Stimulated activated CD8-positive, alpha-beta memory T cell treated with anti-CD3 and anti-CD28 coated beads, Interleukin-2, amount 100 ng/mL, for 1 hour (primary cell): ENCODE measurements around the gene GPD2.

Experiments used
- DNase-seq, 2 donors: peaks; one replicate each; pipeline ENCODE4 v3.0.0-alpha.2; 2020; ENCODE audit warnings: low read depth in 2 of 2

The GPD2 gene

GRCh38 chr2:156436497-156437085, 412 bp downstream of the GPD2 start:
- no peak for DNase-seq

DNA sequence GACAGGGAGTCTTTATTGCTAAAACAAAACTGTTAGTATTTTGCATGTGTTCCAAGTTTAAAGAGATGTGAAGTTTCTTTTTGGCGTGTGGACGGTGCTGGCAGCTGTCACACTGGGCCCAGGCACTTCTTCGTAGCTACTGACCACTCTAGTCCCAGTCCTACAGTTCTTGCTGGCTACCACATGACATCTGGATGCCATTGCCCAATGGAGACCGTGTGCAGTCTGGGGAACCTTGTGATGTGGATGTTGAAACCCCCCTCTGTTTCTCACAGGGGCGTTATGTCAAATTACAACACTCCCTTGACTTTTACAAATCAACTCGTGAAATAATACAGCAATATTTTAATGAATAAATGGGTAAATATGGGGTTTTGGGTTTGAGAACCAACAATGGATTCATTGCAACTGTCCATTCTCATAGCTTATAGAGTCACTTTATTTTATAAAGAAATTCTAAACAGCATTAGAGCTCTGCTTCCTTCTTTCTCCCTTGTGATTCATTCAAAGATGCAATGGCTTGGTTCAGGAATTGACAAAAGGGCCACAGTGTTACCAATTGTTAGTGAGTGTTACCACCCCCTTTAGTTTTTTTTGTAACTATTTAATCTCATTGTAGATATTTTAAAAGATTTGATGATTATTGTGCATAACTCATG, 1.2 kb downstream of the GPD2 start:
- no peak for DNase-seq

DNA sequence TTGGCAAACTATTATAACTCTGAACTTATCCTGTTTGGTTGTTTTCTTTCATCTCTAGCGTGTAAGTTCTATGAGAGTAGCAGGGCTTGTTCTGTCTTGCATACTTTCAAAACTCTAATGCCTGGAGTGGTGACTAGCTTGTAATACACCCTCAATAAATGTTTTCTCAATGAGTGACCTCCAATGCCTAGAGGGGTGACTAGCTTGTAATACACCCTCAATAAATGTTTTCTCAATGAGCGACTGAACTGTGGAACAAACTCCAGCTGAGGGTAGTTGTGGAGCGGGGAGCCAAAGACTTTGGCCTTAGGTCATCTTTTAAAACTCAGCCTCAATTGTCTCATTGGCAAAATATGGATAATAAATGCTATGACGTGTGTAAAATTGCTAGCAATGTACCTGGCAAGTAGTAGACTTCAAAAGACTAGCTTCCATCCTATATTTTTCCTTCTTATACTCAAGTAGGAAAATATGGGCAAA, 1.8 kb downstream of the GPD2 start:
- DNase-seq: no peak

GRCh38 chr2:156443089-156443488, 6.9 kb downstream of the GPD2 start:
- DNase-seq: no peak

GRCh38 chr2:156445296-156446220, 9.4 kb downstream of the GPD2 start:
- no peak for DNase-seq

DNA sequence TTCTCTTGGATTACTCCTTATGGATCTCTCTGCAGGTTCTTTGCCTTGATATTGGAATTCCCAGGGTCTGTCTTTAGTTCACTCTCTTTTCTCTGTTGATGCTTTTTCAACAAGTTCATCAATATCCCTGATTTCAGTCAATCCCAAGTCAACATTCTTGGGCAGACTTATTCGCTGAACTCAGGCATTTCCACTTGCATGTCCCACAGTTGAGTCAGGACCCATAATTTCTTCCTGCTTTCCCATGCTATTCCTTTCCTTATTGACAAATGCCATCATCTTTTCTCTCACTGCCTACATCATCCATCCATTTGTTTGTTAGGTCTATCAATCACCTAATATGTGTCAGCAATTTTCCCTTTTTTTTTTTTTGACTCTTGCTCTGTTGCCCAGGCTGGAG, 11.6 kb downstream of the GPD2 start:
- DNase-seq: no peak

- DNase-seq: no peak
Measured at GRCh38 chr2:156448766-156449165, 12.6 kb downstream of the GPD2 start.

DNA sequence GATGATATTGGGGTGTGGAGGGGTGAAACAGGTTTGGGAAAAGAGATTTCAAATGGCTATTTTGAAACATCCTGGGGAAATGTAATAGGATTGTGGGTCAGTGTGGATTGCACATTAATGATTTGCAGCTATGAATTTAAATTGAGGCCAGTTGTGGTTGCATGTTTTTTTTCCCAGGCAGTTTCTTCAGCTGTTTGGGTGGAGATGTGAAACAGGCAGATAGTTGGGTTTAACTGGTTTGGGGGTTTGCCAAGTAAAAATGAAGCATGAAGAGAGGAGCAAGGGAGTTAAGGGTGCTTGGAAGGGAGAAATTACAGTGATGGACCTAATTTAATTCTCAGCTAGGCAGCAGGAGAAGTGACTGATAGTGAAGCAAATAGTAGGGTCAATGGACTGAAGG, 16.8 kb downstream of the GPD2 start:
- no peak for DNase-seq

DNA sequence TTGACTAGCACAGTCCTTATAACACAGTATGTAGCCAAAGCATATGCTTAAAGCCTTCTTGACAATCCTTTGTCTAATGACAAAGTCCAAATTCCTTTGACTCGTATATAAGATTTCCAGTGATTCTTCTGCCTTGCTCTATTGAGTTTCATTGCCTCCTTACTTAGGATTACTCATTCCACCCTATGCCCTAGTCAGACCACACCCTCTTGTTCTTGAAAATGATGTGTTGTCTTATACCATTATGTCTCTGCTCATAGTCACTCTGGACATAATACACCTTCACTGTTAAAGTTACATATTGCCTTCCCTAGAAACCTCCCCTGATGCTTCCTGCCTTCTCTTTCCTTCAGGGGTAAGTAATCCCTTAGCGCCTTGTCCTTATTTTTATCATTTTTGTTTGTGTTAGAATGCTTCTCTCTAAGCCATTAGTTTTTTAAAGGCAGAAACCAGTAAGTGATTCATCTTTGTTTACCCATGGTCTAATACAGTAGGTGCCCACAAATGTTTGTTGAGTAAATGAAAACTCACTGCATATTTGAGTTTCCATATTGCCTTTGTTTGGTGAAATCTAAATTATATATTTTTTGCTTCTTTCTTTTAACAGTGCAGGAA, 19.3 kb downstream of the GPD2 start:
- no peak for DNase-seq

DNA sequence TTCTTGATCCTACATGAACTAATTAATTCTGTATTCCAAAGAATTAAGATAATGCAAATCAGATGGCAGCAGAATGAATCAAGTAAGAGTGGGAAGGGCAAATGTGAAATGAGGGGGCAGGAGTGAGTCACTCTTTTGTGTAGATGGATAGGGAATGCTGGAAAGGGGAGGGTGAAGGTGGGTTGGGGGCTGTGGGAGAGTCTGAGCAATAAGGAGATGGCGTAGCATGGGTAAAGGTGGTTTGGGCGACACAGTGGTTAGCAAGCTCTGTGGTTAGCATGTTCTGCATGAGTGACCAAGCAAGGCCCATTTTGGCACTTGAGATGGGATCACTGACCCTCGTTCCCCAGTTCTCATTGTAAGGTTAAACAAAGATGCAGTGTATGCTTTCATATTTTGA, 20.4 kb downstream of the GPD2 start:
- DNase-seq: no peak

DNA sequence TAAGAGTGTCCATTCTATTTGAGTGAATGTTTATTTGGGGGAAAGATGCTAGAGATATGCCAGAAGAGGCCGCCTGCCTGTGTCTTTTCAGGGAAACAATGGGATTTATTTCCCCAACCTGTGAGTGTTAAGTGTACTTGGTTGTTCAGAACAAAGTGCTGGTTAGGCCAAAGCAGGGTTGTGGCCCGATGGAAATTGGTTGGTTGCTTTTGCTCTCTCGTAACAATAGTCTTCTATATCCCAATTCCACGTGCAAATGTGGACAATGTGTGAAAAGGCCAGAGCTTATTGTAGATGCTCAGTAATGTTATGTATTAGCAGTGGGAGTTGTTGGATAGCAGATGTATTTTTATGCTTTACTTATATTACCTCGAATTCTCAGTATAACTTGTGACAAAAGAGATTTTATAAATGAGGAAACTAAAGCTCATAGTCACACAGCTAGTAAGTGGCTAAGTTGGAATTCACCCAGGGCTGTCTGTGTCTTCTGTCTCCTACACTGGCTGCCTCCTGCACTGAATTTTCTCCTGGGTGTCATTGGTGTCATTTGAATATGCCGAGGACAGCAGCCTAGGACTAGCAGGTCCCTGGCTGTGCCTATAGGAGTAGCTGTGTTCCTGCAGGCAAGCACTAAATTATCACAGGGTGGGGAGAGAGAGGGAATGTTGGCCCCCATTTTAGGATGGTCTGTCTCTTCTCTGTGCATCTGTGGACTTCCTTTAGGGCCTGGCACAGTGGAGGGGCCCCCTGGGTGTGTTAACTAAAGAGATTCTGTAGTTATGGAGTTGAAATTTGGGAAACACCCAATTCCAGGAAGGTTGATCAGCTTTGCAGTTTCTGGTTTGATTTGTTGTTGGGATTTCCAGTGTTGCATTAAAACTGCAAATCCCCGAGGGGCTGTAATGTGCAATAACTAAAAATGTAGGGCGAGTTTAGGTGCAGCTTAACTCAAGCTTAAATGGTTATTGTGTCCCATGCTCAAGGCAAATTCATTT, 21.6 kb downstream of the GPD2 start:
- no peak for DNase-seq

DNA sequence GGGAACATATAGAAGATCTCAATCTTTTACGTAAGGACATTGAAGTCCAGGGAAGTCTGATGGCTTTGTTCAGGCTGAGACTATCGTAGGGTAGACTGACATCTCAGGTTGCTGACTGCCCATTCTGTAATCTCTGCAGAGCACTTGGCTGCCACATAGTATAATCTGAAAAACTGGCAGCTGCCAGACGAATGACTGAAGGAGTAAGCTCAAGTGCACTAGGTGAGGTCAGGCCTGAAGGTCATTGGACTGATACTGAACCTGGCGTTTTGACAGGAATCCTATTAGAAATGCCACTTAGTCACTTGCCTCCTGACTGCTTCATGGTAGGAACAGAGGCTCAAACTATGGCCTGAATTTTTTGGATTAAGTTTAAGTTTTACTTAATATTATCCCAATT, 23.5 kb downstream of the GPD2 start:
- no peak for DNase-seq

DNA sequence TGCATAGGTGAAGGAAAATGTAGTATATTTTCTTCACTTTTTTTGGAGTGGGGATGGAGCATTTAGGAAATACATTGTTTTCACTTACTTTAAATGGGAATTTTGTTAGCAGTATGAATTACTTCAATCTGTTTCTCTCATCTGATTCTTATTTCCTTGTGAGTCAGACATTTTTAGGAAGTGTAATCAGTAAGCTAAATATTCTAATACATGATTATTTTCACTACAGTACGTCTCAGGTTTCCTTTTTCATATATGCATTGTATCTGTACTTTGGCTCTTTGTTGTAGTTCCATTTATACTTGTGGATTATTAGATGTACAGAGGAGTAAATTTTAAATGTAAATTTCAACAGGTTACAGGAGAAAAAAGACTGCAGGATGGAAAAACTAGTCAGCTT, 27.9 kb downstream of the GPD2 start:
- no peak for DNase-seq

DNA sequence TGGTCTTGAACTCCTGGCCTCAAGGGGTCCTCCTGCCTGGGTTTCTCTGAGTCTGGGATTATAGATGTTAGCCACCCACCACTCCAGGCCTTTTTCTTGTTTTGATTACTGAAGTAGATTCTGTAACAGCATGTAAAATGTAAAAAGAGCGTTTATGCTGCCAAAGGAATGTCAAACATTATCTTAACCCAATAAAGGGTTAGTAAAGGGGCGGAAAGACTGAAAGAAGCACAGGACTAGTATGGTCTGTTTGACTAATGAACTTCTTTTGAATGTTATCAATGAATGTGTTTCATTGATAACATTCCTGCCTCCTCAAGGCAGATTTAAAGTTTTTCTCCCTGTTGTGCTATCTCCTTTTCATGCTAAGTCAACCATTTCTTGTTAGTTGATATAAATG, 29.4 kb downstream of the GPD2 start:
- DNase-seq: no peak

DNA sequence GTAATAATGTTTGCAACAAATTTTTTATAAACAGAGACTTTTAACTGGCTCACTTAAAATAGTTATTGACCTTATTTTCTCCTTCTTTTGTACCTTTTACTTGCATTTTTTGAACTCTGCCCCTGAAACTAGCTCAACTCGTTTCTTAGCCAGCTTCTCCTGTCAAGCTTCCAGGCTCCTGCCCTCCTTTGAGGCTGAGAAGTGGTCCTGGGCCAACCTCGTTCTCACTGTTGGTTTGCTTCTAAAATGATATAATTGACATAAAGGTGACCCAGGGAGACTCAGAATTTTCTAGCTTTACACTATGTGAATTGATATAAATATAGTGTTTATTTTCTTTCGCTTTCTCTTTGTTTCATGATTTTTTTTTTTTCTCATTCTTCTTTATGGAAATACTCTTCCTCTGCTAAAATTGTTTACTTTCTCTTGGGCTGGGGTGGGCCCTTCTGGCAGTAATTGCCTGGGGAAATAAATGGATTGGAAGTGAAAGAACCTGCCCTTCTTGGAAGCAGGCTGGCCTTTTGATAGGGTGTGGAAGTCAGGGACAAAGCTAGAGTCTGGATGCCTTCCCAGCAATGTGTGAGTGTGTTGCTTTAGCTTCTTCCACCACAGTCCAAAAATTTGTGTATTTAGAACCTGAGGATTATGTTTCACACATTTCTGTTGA, 30.7 kb downstream of the GPD2 start:
- no peak for DNase-seq

- DNase-seq: no peak
Measured at GRCh38 chr2:156470975-156471583, 34.9 kb downstream of the GPD2 start.

DNA sequence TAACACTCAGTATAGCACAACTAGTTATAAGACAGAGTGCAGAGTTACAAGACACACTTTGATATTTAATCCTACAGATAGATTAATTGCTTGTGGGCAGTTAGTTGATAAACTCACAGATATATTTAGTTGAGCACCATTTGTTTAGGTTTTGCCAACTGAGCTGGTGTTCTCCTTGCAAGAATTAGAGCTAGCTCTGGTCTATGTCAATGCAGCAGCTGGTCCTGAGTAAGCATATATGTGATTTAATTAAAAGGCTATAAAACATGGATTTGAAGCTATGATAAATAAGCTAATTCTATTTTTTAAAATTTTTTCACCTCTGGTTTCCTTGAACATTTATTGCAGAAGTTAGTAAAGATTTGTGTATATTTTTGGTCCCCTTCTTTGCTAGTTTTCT, 35.6 kb downstream of the GPD2 start:
- DNase-seq: no peak

DNA sequence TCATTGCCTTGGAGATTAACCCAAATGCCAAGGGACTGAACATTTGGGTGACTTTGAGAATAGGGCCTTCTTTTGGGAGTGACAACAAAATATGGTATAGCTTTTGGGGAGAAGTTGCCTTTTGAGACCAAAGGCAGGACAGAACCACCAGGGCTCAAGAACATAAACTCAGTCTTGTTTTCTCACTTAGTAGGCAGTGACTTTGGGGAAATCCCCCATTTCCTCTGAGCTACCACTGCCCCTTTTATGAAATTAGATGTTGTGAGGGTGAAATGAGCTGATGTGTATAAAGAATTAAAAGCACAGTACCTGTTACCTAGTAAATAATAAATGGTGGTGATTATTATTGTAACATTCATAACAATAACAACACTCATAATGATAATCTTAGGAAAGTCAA, 36.5 kb downstream of the GPD2 start:
- DNase-seq: no peak

DNA sequence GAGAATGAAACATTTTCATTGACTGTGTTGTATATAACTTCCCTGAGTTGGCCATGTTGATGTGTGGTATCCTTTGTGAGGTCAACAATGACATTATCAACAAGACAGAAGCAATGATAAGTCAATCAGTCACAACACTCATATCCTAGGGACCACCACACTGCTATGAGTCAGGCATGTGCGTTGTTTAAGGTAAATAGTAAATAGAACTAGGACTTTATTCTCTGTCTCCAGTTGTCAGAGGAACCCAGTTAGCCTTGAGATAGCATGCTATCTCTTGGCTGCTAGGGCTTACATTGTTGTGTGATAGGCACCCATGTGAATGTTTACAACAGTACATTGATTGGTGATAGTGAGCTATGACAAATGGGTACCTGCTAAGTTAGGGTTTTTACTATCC, 37.3 kb downstream of the GPD2 start:
- DNase-seq: no peak

DNA sequence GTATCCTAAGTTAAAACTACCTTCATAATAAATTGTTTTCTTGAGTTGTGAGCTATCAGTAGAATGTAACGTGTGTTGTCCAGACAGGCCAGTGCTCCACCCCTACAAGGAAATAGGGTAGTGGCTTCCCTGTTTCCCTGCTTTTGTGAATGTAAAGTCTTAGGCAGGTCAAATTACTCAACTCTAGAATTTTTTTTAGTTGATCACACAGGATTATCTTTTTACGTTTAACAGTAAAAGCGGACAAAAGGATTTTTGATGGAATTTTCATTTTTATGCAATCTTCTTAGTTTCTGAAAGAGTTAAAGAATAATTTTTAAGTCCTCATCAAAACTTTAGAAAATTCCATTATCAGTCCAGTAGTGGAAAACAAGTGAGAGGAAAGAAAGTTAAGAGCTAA, 38.2 kb downstream of the GPD2 start:
- no peak for DNase-seq
